ENCODE data around the gene GTPBP4. TPM values are rescaled to one million over a fixed set of nuclear protein-coding genes. Genes with fewer than 3 reads are reported as not detected.

Gene GTPBP4
- total RNA-seq, 6 experiments from 2014 or later, result 6.6 to 18.6 (median 15.4) TPM

GRCh38 chr10:980468-981093, 7.7 kb upstream of the GTPBP4 start:
- no CpG with 5 or more reads among the region's 5 CpGs for WGBS (ENCODE audit: insufficient coverage, low coverage, low lambda C conversion rate, missing lambda C conversion rate)
- no peak overlapping the region for H3K4me3 ChIP-seq
- no peak for DNase-seq
- H3K27ac ChIP-seq, result no peak overlapping the region
- no peak for TF ChIP-seq POLR2A (IDR thresholded peaks at IDR 0.05)
- no peak for TF ChIP-seq CTCF (IDR thresholded peaks at IDR 0.05)
- intact Hi-C loops (cut with DNase I), result no loop called here
- ATAC-seq, result no peak
- no peaks in the 10 kb centered on the region for H3K27me3 ChIP-seq
- H3K9me3 ChIP-seq, result no peaks in the 10 kb centered on the region
- H3K4me1 ChIP-seq, result no peaks in the 10 kb centered on the region
- H3K36me3 ChIP-seq, result no peaks in the 10 kb centered on the region

GRCh38 chr10:983401-983800, 4.8 kb upstream of the GTPBP4 start:
- Histone ChIP-seq H3K9me3 (no peaks in the 10 kb centered on the region), H3K27me3 (no peaks in the 10 kb centered on the region), H3K4me3 (no peak overlapping the region), H3K4me1 (peaks cover 0 to 7% (median 0%) of the 10 kb centered on the region in 4 donors), H3K36me3 (no peaks in the 10 kb centered on the region), H3K27ac (no peak overlapping the region)
- intact Hi-C loops (cut with DNase I), result no loop called here
- WGBS (ENCODE audit: insufficient coverage, low coverage, low lambda C conversion rate, missing lambda C conversion rate), result 100% methylated on average over 1 of the region's 6 CpGs
- TF ChIP-seq POLR2A (IDR thresholded peaks at IDR 0.05) (no peak), CTCF (IDR thresholded peaks at IDR 0.05) (no peak)
- ATAC-seq, result no peak
- DNase-seq, result no peak

GRCh38 chr10:983971-984655, 4.1 kb upstream of the GTPBP4 start:
- no peak for DNase-seq
- WGBS (ENCODE audit: insufficient coverage, low coverage, low lambda C conversion rate, missing lambda C conversion rate), result 87% methylated on average over 9 of the region's 9 CpGs
- peaks cover 0 to 10% (median under 1%) of the 10 kb centered on the region in 4 donors for H3K4me1 ChIP-seq

GRCh38 chr10:985361-985760, 2.9 kb upstream of the GTPBP4 start:
- H3K27me3 ChIP-seq, result no peaks in the 10 kb centered on the region
- DNase-seq, result no peak
- H3K36me3 ChIP-seq, result no peaks in the 10 kb centered on the region
- TF ChIP-seq POLR2A (IDR thresholded peaks at IDR 0.05) (no peak), CTCF (IDR thresholded peaks at IDR 0.05) (no peak)
- no peak for ATAC-seq
- H3K27ac ChIP-seq, result no peak overlapping the region
- H3K9me3 ChIP-seq, result no peaks in the 10 kb centered on the region
- 88% methylated on average over 1 of the region's 2 CpGs for WGBS (ENCODE audit: insufficient coverage, low coverage, low lambda C conversion rate, missing lambda C conversion rate)
- peaks cover 0 to 22% (median 5%) of the 10 kb centered on the region in 4 donors for H3K4me1 ChIP-seq
- H3K4me3 ChIP-seq, result no peak overlapping the region
- intact Hi-C loops (cut with DNase I), result no loop called here

More at GRCh38 chr10:983971-984655, 4.1 kb upstream of the GTPBP4 start:
- Histone ChIP-seq H3K27me3 (no peaks in the 10 kb centered on the region), H3K36me3 (no peaks in the 10 kb centered on the region), H3K27ac (no peak overlapping the region), H3K9me3 (no peaks in the 10 kb centered on the region), H3K4me3 (no peak overlapping the region)
- no peak for ATAC-seq
- intact Hi-C loops (cut with DNase I), result no loop called here
- TF ChIP-seq POLR2A (IDR thresholded peaks at IDR 0.05) (no peak), CTCF (IDR thresholded peaks at IDR 0.05) (no peak)

Data from right lobe of liver (tissue), 6 donors.